Astrocyte (in vitro differentiated cells and primary cell): Measurements from ENCODE around the gene PTPRM. TPM values are rescaled to one million over a fixed set of nuclear protein-coding genes. Genes with fewer than 3 reads are reported as not detected.
A peak's percentile ranks its signal among the peaks of the same experiment; 100 is the strongest.

ENCODE experiments used
- DNase-seq: peaks from one replicate; pipeline ENCODE4 v3.0.0-alpha.2; 2010; ENCODE audit warnings: low read depth
- FAIRE-seq: peaks from 2 replicates; lab custom pipeline; 2011; peaks lifted over from hg19 to GRCh38; lab: Jason Lieb, UNC
- H2AFZ ChIP-seq: 2 replicates; pipeline ENCODE4 v1.6.0; 2012; ENCODE audit warnings: low read depth, low read length, inconsistent platforms
- H3K27ac ChIP-seq: 2 replicates; pipeline ENCODE4 v1.5.1; 2011; ENCODE audit warnings: low read depth, low read length, inconsistent platforms
- H3K27me3 ChIP-seq: 2 replicates; pipeline ENCODE4 v1.6.0; 2011; ENCODE audit warnings: low read length, inconsistent platforms; ENCODE audit not compliant: insufficient read depth
- H3K36me3 ChIP-seq: 2 replicates; pipeline ENCODE4 v1.5.1; 2011; ENCODE audit warnings: low read length, inconsistent platforms; ENCODE audit not compliant: insufficient read depth
- H3K4me1 ChIP-seq: 2 replicates; pipeline ENCODE4 v1.5.1; 2011; ENCODE audit warnings: low read length, inconsistent platforms; ENCODE audit not compliant: insufficient read depth
- H3K4me2 ChIP-seq: 2 replicates; pipeline ENCODE4 v1.6.0; 2012; ENCODE audit warnings: low read length, inconsistent platforms
- H3K4me3 ChIP-seq: 2 replicates; pipeline ENCODE4 v1.5.1; 2011; ENCODE audit warnings: low read depth, mild to moderate bottlenecking, low read length, inconsistent platforms; ENCODE audit not compliant: insufficient read depth
- H3K79me2 ChIP-seq: 2 replicates; pipeline ENCODE4 v1.6.0; 2012; ENCODE audit warnings: mild to moderate bottlenecking, low read length, inconsistent platforms; ENCODE audit not compliant: insufficient read depth
- H3K9ac ChIP-seq: 2 replicates; pipeline ENCODE4 v1.6.0; 2012; ENCODE audit warnings: mild to moderate bottlenecking, low read length, inconsistent platforms
- H3K9me3 ChIP-seq: 2 replicates; pipeline ENCODE4 v1.5.1; 2012; ENCODE audit warnings: low read depth, mild to moderate bottlenecking, low read length, inconsistent platforms; ENCODE audit not compliant: insufficient read depth
- H4K20me1 ChIP-seq: 2 replicates; pipeline ENCODE4 v1.6.0; 2012; ENCODE audit warnings: low read length, inconsistent platforms; ENCODE audit not compliant: insufficient read depth
- H3K27ac Mint-ChIP-seq: one replicate; pipeline ENCODE4 v1.8.0; 2021; ENCODE audit warnings: mild to moderate bottlenecking, mixed read lengths; ENCODE audit not compliant: unreplicated experiment
- H3K27me3 Mint-ChIP-seq: one replicate; pipeline ENCODE4 v1.8.0; 2021; ENCODE audit warnings: low read depth, mixed read lengths; ENCODE audit not compliant: unreplicated experiment
- H3K36me3 Mint-ChIP-seq: one replicate; pipeline ENCODE4 v1.8.0; 2021; ENCODE audit warnings: low read depth, mixed read lengths; ENCODE audit not compliant: unreplicated experiment
- H3K4me1 Mint-ChIP-seq: one replicate; pipeline ENCODE4 v1.8.0; 2021; ENCODE audit warnings: low read depth, mixed read lengths; ENCODE audit not compliant: unreplicated experiment
- H3K4me3 Mint-ChIP-seq: one replicate; pipeline ENCODE4 v1.8.0; 2021; ENCODE audit warnings: mild to moderate bottlenecking, moderate library complexity, mixed read lengths; ENCODE audit not compliant: unreplicated experiment
- H3K9me3 Mint-ChIP-seq: one replicate; pipeline ENCODE4 v1.8.0; 2021; ENCODE audit warnings: mild to moderate bottlenecking, mixed read lengths; ENCODE audit not compliant: unreplicated experiment
- CTCF ChIP-seq: IDR thresholded peaks from 2 replicates; pipeline ENCODE4 v1.5.1; 2011; ENCODE audit warnings: low read depth, mild to moderate bottlenecking, inconsistent platforms, low read length, moderate library complexity; ENCODE audit not compliant: insufficient read depth
- EZH2 ChIP-seq: IDR thresholded peaks from 2 replicates; pipeline ENCODE4 v1.6.1; 2012; ENCODE audit warnings: mild to moderate bottlenecking, low read length, inconsistent platforms; ENCODE audit not compliant: insufficient read depth
- total RNA-seq: library from RNA; stranded (reverse); gene quantifications from 2 replicates; pipeline ENCODE4 v1.2.1, GENCODE V29; 2021

PTPRM gene
- total RNA-seq, 1 donor from 2014 or later, result 59.6 TPM

GRCh38 chr18:7982216-7982615 lies 415.1 kb downstream of the PTPRM start:
- H3K27me3 ChIP-seq, result no peaks in the 10 kb centered on the region
- no peak for FAIRE-seq
- no peak overlapping the region for H3K4me3 Mint-ChIP-seq

GRCh38 chr18:7987284-7987976 lies 420.3 kb downstream of the PTPRM start:
- Histone ChIP-seq H3K9ac (no peak overlapping the region), H3K36me3 (no peaks in the 10 kb centered on the region), H3K4me1 (peaks cover 16% of the 10 kb centered on the region), H3K4me3 (no peak overlapping the region), H4K20me1 (no peaks in the 10 kb centered on the region), H3K79me2 (no peaks in the 10 kb centered on the region), H3K4me2 (no peak overlapping the region), H3K9me3 (no peaks in the 10 kb centered on the region), H3K27me3 (no peaks in the 10 kb centered on the region), H3K27ac (peak overlapping the region; percentile 20), H2AFZ (no peak overlapping the region)
- Mint-ChIP-seq H3K27me3 (no peaks in the 10 kb centered on the region), H3K4me3 (no peak overlapping the region), H3K9me3 (no peaks in the 10 kb centered on the region), H3K27ac (no peak overlapping the region), H3K4me1 (peaks cover 5% of the 10 kb centered on the region), H3K36me3 (peaks cover 3% of the 10 kb centered on the region)
- DNase-seq (peak; percentile 80), FAIRE-seq (peak; percentile 23)
- no peak for TF ChIP-seq EZH2
- no peak for TF ChIP-seq CTCF

More at GRCh38 chr18:7982216-7982615, 415.1 kb downstream of the PTPRM start:
- H3K27me3 Mint-ChIP-seq, result no peaks in the 10 kb centered on the region
- H3K36me3 ChIP-seq, result no peaks in the 10 kb centered on the region
- no peak overlapping the region for H3K27ac ChIP-seq
- H2AFZ ChIP-seq, result no peak overlapping the region
- H3K4me1 Mint-ChIP-seq, result peaks cover 3% of the 10 kb centered on the region
- H3K79me2 ChIP-seq, result no peaks in the 10 kb centered on the region
- no peaks in the 10 kb centered on the region for H4K20me1 ChIP-seq
- no peaks in the 10 kb centered on the region for H3K9me3 ChIP-seq
- H3K4me2 ChIP-seq, result no peak overlapping the region
- peaks cover 14% of the 10 kb centered on the region for H3K4me1 ChIP-seq
- H3K27ac Mint-ChIP-seq, result no peak overlapping the region
- no peak overlapping the region for H3K4me3 ChIP-seq
- H3K9ac ChIP-seq, result no peak overlapping the region
- TF ChIP-seq CTCF (no peak), EZH2 (no peak)
- H3K9me3 Mint-ChIP-seq, result no peaks in the 10 kb centered on the region
- H3K36me3 Mint-ChIP-seq, result peaks cover 1% of the 10 kb centered on the region
- DNase-seq, result no peak

- H3K27ac ChIP-seq, result no peak overlapping the region
- H3K79me2 ChIP-seq, result no peaks in the 10 kb centered on the region
- H3K9ac ChIP-seq, result no peak overlapping the region
- H3K36me3 ChIP-seq, result no peaks in the 10 kb centered on the region
- H3K4me2 ChIP-seq, result no peak overlapping the region
- peaks cover 9% of the 10 kb centered on the region for H3K4me1 ChIP-seq
- H3K4me3 Mint-ChIP-seq, result no peak overlapping the region
- H3K36me3 Mint-ChIP-seq, result peaks cover 3% of the 10 kb centered on the region
- H3K27me3 ChIP-seq, result no peaks in the 10 kb centered on the region
- H3K4me3 ChIP-seq, result no peak overlapping the region
- no peak overlapping the region for H2AFZ ChIP-seq
- H3K4me1 Mint-ChIP-seq, result peaks cover 3% of the 10 kb centered on the region
- H4K20me1 ChIP-seq, result no peaks in the 10 kb centered on the region
- FAIRE-seq (no peak), DNase-seq (no peak)
- H3K27me3 Mint-ChIP-seq, result no peaks in the 10 kb centered on the region
- TF ChIP-seq CTCF (no peak), EZH2 (no peak)
- H3K27ac Mint-ChIP-seq, result no peak overlapping the region
- no peaks in the 10 kb centered on the region for H3K9me3 ChIP-seq
- H3K9me3 Mint-ChIP-seq, result no peaks in the 10 kb centered on the region
These were observed 423.6 kb downstream of the PTPRM start for GRCh38 chr18:7990670-7991069.
